GM18502 (cell line): ENCODE measurements around the gene ATP5F1D.

Experiments
- ATAC-seq: cut with Tn5 transposase; IDR thresholded peaks from one replicate; pipeline ENCODE4 v1.9.1; 2021; ENCODE audit warnings: mild to moderate bottlenecking; ENCODE audit not compliant: unreplicated experiment, poor library complexity

ATP5F1D gene

DNA sequence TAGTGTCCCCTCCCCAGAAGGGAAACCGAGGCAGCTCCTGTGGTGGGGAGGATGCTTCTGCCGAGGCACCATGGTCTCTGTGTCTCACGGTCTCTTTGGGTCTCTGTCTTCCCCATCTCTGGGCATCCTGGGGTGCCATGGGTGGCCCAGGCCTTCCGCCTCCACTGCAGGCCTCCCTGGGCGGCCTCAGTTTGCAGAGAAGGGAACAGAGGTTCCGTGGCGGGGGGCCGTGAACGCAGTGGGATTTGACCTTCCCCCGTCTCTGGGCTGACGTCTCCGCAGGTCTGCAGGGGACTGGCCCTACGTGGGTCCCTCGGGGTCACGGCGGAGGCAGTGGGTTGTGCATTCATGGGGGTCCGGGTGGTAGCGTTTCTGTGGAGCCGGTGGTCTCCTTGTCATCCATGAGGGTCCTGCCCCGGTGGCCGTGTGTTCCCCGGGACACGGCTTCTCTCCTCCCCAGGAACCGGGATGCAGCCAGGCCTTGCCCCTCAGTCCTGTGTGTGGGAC is 48.7 kb downstream of the ATP5F1D start:
- ATAC-seq = no peak

DNA sequence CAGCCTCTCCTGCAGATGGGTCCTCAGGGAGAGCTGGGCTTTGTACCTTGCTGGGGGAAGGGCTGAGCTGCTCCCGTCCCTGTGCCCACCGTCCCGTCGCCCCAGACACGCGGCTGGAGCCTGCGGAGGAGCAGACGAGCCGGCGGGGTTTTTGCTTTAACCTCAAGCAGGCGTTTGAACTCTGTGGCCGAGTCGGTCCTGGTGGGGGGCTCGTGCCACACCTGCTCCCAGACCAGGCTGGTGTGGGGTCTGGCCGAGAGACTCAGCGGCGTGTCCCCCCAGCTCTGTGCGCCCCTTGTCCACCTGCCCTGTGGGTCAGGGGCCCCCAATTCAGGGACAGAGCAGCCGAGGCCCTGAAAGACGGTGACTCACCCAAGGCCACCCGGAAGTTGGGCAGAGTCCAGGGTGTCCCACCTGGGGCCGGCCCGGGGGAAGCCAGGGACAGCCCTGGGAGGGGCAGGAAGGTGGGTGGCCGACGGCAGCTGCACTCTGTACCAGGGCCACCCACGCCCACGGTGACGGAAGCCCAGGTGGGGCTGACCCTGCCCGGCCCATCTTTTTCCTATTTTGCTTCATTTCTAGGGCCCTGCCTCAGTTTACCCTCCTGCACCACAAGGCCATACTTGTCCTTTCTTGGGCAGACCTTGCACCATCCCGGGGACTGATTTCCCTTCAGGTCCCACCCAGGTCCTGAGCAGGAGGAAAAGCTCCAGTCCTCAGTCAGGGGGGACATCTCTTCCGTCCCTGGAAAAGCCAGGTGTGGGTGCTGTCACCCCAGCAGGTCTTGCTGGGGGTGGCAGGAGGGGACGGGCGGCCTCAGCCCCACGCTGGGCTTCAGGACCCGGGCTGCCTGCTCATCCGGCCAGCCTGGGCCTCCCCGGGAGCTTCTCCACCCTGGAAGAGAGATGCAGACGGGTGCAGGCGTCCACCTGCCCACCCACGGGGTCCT is 49.4 kb downstream of the ATP5F1D start:
- ATAC-seq = no peak

DNA sequence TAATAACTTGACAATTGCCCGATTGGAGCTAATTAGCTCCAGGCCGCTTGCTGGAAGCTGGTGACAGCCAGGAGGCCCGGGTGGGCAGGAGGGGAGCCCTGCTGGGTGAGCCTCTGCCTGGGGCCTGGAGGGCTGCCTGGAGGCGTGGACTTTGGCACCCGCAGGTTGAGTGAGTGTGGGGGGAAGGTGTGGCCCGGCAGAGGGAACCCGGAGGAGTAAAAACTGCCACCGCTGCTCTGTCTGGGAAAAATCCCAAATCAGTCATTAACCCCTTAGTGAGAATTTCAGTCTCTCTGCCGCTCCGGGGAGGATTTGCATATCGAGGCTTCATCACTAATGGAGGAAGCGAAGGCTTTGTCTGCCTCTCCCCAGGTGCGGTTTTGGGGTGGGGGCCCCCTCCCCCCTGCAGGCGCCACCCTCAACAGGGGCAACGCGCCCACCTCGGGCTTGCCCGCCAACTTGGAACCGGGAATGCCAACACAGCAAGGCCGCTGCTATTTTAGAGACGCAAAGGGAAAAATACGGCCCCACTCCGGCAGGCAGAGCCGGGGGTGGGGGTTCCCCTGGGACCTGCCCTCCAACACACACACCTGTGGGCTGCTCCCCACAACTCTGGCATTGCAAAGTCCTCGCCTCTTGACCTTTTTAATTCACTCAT is 50.3 kb downstream of the ATP5F1D start:
- no peak for ATAC-seq

DNA sequence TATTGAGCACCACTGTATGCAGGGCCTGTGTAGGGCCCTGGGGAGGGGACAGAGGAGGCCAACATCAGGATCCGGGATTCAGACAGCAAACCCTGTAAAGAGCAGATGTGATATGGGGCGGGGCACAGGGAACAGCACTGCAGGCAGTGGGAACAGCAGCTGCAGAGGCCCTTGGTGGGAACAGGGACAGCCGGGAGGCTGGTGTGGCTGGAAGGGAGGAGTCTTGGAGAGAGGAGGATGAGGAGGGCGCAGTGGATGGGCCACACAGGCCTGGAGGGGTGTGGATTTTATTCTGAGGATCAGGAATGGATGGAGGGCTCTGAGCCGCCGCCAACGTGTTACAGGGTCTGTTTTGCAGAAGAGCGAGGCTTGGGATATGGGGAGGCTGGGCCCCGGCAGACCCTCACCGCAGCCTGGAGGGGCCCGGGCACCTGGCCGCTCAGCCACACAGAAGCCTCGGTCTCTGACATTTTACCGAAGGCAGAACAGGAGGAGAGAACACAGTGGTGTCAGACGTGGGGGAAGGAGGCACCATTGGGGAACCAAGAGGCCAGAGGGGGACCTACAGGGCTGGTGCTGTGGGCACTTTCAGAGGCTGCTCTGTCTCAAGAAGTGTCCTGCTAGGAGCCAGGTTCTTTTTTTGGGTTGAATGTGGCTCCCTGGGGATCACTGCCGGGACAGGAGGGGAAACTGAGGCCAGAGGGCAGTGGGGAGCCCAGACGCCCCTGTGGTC is 51.0 kb downstream of the ATP5F1D start:
- no peak for ATAC-seq

DNA sequence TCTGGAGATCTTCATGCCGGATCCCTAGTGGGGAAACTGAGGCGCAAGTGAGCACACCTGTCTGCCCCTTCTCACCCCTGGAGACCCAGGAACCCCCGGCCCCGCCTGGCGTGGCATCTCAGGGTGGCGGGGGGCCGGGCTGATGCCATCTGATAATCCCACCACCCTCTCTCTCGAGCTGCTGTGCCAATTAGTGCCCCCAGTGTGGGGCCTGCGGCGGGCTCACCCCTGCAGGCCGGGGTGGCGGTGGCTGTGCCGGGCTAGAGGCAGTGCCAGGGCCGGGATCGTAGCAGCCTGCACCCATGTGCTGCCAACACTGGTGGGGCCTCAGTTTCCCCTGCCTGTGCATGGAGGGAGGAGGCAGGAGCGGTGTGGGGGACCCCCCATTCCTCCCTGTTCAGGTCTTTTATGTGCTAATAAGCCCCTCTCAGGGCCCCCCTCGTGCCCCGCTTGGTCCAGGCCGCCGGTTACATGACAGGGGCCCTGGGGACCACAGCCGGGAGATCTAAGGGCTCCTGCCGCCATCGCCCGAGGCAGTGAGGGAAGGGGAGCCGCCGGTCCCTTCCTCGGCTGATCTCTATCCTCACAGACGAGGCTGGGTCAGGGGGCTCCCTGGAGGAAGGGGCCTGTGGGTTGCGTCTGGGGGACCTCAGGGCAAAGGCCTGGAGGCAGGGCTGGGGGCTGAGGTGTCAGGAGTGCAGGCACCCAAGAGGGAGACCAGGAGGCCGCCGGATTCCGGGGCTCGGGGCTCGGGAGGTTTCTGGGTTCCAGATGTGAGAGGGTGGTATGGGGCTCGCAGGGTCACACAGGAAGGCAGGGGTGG is 52.4 kb downstream of the ATP5F1D start:
- no peak for ATAC-seq
